Breast epithelium (tissue), 3 donors: ENCODE data around the gene FAN1.

Source experiments
- CTCF ChIP-seq, 3 donors: fragments of 450-650 bp; IDR thresholded peaks; one replicate each; pipeline ENCODE4 v1.5.1; 2016 to 2017; ENCODE audit warnings: antibody characterized with exemption in 3 of 3, mild to moderate bottlenecking in 3 of 3, moderate library complexity in 3 of 3
- POLR2A ChIP-seq: fragments of 450-650 bp; IDR thresholded peaks from one replicate; pipeline ENCODE4 v1.6.1; 2016; ENCODE audit warnings: antibody characterized with exemption, mild to moderate bottlenecking, moderate library complexity
- POLR2AphosphoS5 ChIP-seq, 3 donors: sonication (generic); formaldehyde crosslinking; IDR thresholded peaks; one replicate each; pipeline ENCODE4 v1.6.1; 2017; ENCODE audit warnings: antibody characterized with exemption in 3 of 3

- no peak for TF ChIP-seq CTCF (IDR thresholded peaks at IDR 0.05)
- TF ChIP-seq POLR2A: no peak
- no peak for TF ChIP-seq POLR2AphosphoS5 (IDR thresholded peaks at IDR 0.05)
These were observed 66.0 kb downstream of the FAN1 start for GRCh38 chr15:30969724-30970123.
